Smooth muscle cell (in vitro differentiated cells): ENCODE results near the gene ERCC6L2. TPM values are rescaled to one million over a fixed set of nuclear protein-coding genes. Genes with fewer than 3 reads are reported as not detected.

Source experiments
- DNase-seq: peaks from one replicate; lab custom pipeline; 2025; ENCODE audit not compliant: unreplicated experiment; lab: John Stamatoyannopoulos, UW
- H2AFZ ChIP-seq: fragments of 200-600 bp; sonication (generic); 2 replicates; pipeline ENCODE4 v1.6.0; 2016; ENCODE audit warnings: antibody characterized with exemption, low read depth, mild to moderate bottlenecking
- H3F3A ChIP-seq: fragments of 200-600 bp; sonication (generic); 2 replicates; pipeline ENCODE4 v1.6.0; 2017; ENCODE audit warnings: antibody characterized with exemption, low read depth
- H3K27ac ChIP-seq: fragments of 200-600 bp; sonication (generic); 2 replicates; pipeline ENCODE4 v1.5.1; 2016; ENCODE audit warnings: low read depth, mild to moderate bottlenecking
- H3K27me3 ChIP-seq: fragments of 200-600 bp; sonication (generic); 2 replicates; pipeline ENCODE4 v1.6.1; 2016; ENCODE audit warnings: low read depth, mild to moderate bottlenecking
- H3K36me3 ChIP-seq: fragments of 200-600 bp; sonication (generic); 2 replicates; pipeline ENCODE4 v1.5.1; 2016; ENCODE audit warnings: low read depth
- H3K4me1 ChIP-seq: fragments of 200-600 bp; sonication (generic); 2 replicates; pipeline ENCODE4 v1.5.1; 2016; ENCODE audit warnings: low read depth
- H3K4me2 ChIP-seq: fragments of 200-600 bp; sonication (generic); 2 replicates; pipeline ENCODE4 v1.6.0; 2016; ENCODE audit warnings: mild to moderate bottlenecking
- H3K4me3 ChIP-seq: fragments of 200-600 bp; sonication (generic); 2 replicates; pipeline ENCODE4 v1.5.1; 2016; ENCODE audit warnings: mild to moderate bottlenecking
- H3K79me2 ChIP-seq: fragments of 200-600 bp; sonication (generic); 2 replicates; pipeline ENCODE4 v1.6.0; 2016; ENCODE audit warnings: low read depth, mild to moderate bottlenecking
- H3K9ac ChIP-seq: fragments of 200-600 bp; sonication (generic); 2 replicates; pipeline ENCODE4 v1.6.0; 2016; ENCODE audit warnings: low read depth
- H3K9me3 ChIP-seq: fragments of 200-600 bp; sonication (generic); replicated peaks from 2 replicates; pipeline ENCODE4 v1.5.1; 2016; ENCODE audit warnings: low read depth
- H4K20me1 ChIP-seq: fragments of 200-600 bp; sonication (generic); 2 replicates; pipeline ENCODE4 v1.6.0; 2016; ENCODE audit warnings: low read depth
- CTCF ChIP-seq: fragments of 200-600 bp; sonication (generic); IDR thresholded peaks from 2 replicates; pipeline ENCODE4 v1.5.1; 2017; ENCODE audit warnings: borderline replicate concordance, mild to moderate bottlenecking, antibody characterized with exemption; ENCODE audit not compliant: insufficient read depth, poor library complexity, severe bottlenecking
- WGBS: methylation state at CpG from one replicate; pipeline ENCODE4 v1.1.7; 2016; ENCODE audit warnings: low lambda C conversion rate; 5-methylcytosine and 5-hydroxymethylcytosine counted together
- polyA plus RNA-seq: library from polyadenylated mRNA; unstranded; fragments of >200 nt; fragmentation: Nextera tagmentation; extraction: Ambion mirVana; gene quantifications from 2 replicates; pipeline ENCODE4 v1.2.1, GENCODE V29; 2016
- total RNA-seq: library from RNA; depleted of rRNA; stranded (reverse); fragments of >200 nt; gene quantifications from 2 replicates; pipeline ENCODE4 v1.2.3, GENCODE V29; 2014

The ERCC6L2 gene
- total and polyA plus RNA-seq, 2 experiments from 2014 or later, result 9.6 to 39.4 TPM

DNA sequence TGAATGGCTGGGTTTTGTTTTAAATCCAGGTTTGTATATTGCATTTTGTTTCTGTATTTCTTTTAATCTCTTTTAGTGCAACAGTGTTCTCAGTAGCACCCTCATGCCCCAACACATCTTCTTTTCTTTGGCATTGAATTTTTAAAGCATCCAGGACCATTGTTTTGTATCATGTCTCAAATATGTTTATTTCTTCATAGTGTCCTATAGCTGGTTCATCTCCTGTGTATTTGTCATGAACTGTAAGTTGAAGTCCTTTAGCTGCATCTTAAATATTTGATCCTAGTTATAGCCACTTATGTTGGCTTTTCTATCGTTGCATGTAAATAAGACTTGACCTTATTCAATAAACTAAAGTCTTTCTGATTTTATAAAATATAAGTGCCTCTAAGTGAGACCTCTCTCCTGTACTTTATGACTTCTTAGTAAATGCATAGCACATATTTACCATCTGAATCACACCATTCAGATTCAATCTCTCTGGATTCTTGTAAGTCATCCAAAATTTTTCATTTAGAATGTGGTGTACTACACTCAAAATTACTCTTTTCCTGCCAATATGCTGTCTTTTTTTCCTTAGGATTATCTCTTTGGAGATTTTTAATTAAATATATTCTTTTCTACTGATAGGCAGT, 21.0 kb upstream of the ERCC6L2 start:
- H3K4me3 ChIP-seq, result no peak overlapping the region
- H3K27me3 ChIP-seq, result no peaks in the 10 kb centered on the region
- 96% methylated on average over 1 of the region's 1 CpG for WGBS
- H3F3A ChIP-seq, result no peaks in the 10 kb centered on the region
- H3K36me3 ChIP-seq, result no peaks in the 10 kb centered on the region
- H3K9me3 ChIP-seq, result no peaks in the 10 kb centered on the region
- H4K20me1 ChIP-seq, result no peaks in the 10 kb centered on the region
- H3K4me1 ChIP-seq, result peaks cover 10% of the 10 kb centered on the region
- peak overlapping the region; percentile 0 for H3K27ac ChIP-seq
- peak overlapping the region; percentile 20 for H3K4me2 ChIP-seq
- DNase-seq, result no peak
- no peak overlapping the region for H2AFZ ChIP-seq
- H3K79me2 ChIP-seq, result no peaks in the 10 kb centered on the region
- H3K9ac ChIP-seq, result no peak overlapping the region
- no peak for TF ChIP-seq CTCF

- Histone ChIP-seq H2AFZ (no peak overlapping the region), H3K4me2 (peak overlapping the region; percentile 41), H4K20me1 (no peaks in the 10 kb centered on the region), H3K9ac (no peak overlapping the region), H3K79me2 (no peaks in the 10 kb centered on the region), H3K27ac (no peak overlapping the region), H3K9me3 (no peaks in the 10 kb centered on the region), H3K4me3 (no peak overlapping the region), H3K36me3 (no peaks in the 10 kb centered on the region), H3K27me3 (no peaks in the 10 kb centered on the region), H3K4me1 (peaks cover 10% of the 10 kb centered on the region), H3F3A (no peaks in the 10 kb centered on the region)
- no peak for DNase-seq
- no peak for TF ChIP-seq CTCF
These were observed 19.5 kb upstream of the ERCC6L2 start for GRCh38 chr9:95855961-95856360.

DNA sequence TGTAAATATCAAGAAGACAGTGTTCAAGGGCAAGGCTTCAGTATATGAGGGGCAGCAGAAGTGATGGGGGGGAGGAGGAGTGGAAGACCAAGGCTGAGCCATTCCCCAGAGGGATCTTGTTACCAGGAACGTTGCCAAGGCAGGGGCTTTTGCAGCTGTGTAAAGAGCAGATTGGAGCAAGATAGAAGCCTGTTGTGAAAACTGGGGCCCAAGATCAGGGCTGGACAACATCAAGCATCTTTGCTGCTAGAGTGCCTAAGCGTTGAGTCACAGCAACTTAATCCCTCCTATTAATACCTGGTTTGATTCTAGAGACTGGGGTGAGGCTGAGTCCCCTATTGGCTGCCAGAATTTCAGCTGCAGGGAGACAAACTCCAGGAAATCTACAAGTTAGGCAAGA, 18.4 kb upstream of the ERCC6L2 start:
- Histone ChIP-seq H3K27ac (no peak overlapping the region), H3K4me3 (no peak overlapping the region), H3F3A (no peaks in the 10 kb centered on the region), H3K79me2 (no peaks in the 10 kb centered on the region), H3K36me3 (no peaks in the 10 kb centered on the region), H3K4me1 (peaks cover 10% of the 10 kb centered on the region), H4K20me1 (no peaks in the 10 kb centered on the region), H3K9ac (no peak overlapping the region), H3K4me2 (peak overlapping the region; percentile 17), H2AFZ (no peak overlapping the region), H3K9me3 (peaks cover 2% of the 10 kb centered on the region), H3K27me3 (no peaks in the 10 kb centered on the region)
- no peak for TF ChIP-seq CTCF
- whole genome bisulfite sequencing, result 3% methylated on average over 2 of the region's 2 CpGs
- no peak for DNase-seq

DNA sequence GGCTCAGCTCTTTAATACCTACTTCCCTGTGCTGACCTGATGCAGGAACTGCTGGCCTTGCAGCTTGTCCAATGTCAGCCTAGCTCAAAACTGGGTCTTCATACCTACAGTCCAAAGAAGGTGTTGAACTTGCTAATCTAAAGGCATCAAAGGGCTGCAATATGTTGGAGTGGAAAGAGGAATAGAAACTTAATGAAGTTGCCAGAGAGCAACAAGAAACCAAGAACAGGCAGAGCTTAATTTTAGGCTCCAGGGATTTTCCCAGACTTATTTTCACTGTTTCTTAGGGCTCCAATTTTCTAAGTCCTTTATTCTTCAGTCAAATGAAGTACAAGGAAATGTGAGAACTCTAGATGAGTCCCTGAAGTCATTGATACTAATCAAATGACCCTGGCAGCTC, 17.6 kb upstream of the ERCC6L2 start:
- Histone ChIP-seq H3K9me3 (peaks cover 10% of the 10 kb centered on the region), H3K79me2 (no peaks in the 10 kb centered on the region), H3K27me3 (no peaks in the 10 kb centered on the region), H2AFZ (no peak overlapping the region), H3K4me3 (no peak overlapping the region), H3K9ac (no peak overlapping the region), H4K20me1 (no peaks in the 10 kb centered on the region), H3K4me2 (no peak overlapping the region), H3K36me3 (peaks cover 3% of the 10 kb centered on the region), H3K4me1 (peaks cover 10% of the 10 kb centered on the region), H3K27ac (no peak overlapping the region), H3F3A (no peaks in the 10 kb centered on the region)
- TF ChIP-seq CTCF, result no peak
- no peak for DNase-seq
